Peyer's patch (tissue), 4 donors: ENCODE measurements around the gene MED13.

Experiments
- POLR2A ChIP-seq, 2 donors: fragments of 450-650 bp; IDR thresholded peaks; one replicate each; pipeline ENCODE4 v1.5.1; 2017; ENCODE audit warnings: antibody characterized with exemption in 2 of 2, mild to moderate bottlenecking in 2 of 2, moderate library complexity in 2 of 2
- TF ChIP-seq, protein P1 (sequence below), 6 experiments: fragments of 450-650 bp in 4 of 6; fragments of 200-600 bp in 2 of 6; sonication (generic) in 1 of 6; IDR thresholded peaks; one replicate each; pipeline ENCODE4 v1.5.1; 2017 to 2019; ENCODE audit warnings: antibody characterized with exemption in 6 of 6, mild to moderate bottlenecking in 3 of 6, moderate library complexity in 1 of 6

DNA sequence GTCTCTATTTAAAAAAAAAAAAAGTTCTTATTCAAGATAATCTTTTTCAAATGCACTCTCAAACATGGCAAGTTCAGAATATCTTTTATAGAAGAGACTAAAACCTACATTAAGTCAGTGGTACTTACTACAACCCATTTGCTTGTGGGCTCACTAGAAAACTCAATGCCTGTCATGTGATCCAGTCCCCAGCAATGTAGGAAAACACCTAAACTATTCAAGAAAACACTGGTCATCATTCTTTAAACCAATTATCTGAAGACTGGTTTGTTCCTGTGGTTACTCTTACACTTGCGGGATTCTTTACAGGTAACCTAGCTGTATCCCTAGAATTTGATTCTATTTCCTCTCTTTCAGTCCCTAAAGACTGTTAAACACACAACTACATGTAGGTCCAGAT, 19.6 kb downstream of the MED13 start:
- TF ChIP-seq, protein P1, sequence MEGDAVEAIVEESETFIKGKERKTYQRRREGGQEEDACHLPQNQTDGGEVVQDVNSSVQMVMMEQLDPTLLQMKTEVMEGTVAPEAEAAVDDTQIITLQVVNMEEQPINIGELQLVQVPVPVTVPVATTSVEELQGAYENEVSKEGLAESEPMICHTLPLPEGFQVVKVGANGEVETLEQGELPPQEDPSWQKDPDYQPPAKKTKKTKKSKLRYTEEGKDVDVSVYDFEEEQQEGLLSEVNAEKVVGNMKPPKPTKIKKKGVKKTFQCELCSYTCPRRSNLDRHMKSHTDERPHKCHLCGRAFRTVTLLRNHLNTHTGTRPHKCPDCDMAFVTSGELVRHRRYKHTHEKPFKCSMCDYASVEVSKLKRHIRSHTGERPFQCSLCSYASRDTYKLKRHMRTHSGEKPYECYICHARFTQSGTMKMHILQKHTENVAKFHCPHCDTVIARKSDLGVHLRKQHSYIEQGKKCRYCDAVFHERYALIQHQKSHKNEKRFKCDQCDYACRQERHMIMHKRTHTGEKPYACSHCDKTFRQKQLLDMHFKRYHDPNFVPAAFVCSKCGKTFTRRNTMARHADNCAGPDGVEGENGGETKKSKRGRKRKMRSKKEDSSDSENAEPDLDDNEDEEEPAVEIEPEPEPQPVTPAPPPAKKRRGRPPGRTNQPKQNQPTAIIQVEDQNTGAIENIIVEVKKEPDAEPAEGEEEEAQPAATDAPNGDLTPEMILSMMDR (IDR thresholded peaks at IDR 0.05): no peak
- TF ChIP-seq POLR2A (IDR thresholded peaks at IDR 0.05): no peak
